Cardiac septum (tissue), 1 donor: ENCODE measurements around the gene HOXB4. TPM values are rescaled to one million over a fixed set of nuclear protein-coding genes. Genes with fewer than 3 reads are reported as not detected.

ENCODE experiments used
- DNase-seq: peaks from one replicate; pipeline ENCODE4 v3.0.0-alpha.2; 2020; ENCODE audit warnings: low spot score
- intact Hi-C: fragments of 100-400 bp; cut with DNase I; formaldehyde crosslinking; loops from one replicate; pipeline ENCODE4 v1.14.0; 2022
- total RNA-seq: library from RNA; stranded (reverse); fragmentation: NEBNext Ultra II Directional; extraction: Animal tissue kit (Norgen Biotek cat#: 25700); gene quantifications from one replicate; pipeline ENCODE4 v1.2.1, GENCODE V29; 2021
- donor health status: DM: no; HTN: no; CAD: no.

The HOXB4 gene
- total RNA-seq, 1 donor from 2014 or later = 1.6 TPM

DNA sequence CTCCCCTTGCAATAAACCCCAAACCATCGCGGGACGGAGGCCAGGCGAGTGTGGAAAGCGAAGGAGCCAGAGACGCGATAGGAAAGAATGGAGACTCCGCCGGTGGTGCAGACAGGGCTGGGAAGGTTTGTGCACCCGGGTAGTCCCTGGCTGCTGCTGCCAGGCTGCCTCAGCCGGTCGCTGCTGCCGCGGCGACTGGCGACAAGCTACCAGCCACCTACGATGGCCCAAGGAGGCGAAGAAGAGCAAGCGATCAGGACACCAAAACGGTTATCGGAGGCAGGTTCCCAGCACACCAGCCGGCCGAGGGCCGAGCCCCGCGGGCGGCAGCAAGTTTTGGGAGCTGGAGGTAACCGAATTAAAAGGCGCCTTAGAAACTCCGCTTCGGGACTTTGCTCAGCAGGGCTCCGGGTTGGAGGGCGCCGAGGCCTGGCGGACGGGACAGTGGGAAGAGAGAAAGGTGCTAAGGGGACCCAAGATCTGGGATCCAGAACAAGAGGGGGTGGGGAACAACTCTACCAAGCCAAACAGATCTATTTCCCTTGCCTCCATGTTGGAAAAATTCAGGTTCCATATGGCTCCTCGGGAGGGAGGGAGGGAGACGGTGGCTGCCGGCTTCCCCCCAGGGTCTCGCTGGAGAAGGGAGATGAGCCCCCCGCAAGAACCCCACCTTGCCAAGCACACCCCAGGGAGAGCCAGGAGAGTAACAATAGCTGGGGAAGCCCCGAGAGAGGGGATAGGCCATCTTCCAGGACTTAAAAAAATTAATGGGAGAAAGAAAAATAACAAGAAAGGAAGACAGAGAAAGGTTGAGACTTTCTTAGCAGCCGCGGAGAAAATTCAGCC lies 23.5 kb downstream of the HOXB4 start:
- no peak for DNase-seq
- intact Hi-C loops = no loop called here

DNA sequence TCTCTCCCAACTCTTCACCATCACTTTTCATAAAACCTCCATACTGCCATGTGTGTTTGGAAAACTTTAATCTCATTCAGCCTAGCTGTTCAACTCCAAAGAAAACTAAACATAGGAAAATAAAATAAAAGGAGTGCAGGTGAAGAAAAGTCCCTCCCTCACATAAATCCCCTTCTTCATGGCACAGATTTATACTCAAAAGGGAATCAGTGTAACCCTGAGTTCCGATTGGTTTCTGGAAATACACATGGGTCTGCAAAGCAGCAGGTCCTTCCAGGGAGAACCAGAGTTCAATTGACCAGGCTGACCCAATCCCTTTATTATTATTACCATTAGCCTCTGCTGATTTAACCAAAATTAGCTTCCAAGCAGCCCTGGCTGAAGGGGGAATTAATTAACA lies 24.3 kb downstream of the HOXB4 start:
- intact Hi-C loops = no loop called here
- DNase-seq = no peak

DNA sequence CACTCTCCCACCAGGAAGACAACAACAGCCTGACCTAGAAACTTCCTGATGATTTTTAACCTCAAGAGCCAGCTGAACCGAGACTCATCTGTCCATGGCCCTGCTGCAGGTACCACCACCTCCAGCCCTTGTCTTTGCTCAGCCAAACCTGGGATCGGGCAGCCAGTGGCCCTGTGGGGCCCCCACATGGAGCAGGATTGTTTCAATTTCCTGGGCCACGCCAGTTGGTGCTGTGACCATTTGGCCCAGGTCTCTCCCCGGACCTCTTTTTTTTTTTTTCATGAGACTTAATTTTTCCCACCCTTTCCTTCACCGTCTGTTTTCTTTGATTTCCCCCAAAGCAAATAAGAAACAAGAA lies 25.0 kb downstream of the HOXB4 start:
- DNase-seq = peak; percentile 38
- intact Hi-C loops = no loop called here

DNA sequence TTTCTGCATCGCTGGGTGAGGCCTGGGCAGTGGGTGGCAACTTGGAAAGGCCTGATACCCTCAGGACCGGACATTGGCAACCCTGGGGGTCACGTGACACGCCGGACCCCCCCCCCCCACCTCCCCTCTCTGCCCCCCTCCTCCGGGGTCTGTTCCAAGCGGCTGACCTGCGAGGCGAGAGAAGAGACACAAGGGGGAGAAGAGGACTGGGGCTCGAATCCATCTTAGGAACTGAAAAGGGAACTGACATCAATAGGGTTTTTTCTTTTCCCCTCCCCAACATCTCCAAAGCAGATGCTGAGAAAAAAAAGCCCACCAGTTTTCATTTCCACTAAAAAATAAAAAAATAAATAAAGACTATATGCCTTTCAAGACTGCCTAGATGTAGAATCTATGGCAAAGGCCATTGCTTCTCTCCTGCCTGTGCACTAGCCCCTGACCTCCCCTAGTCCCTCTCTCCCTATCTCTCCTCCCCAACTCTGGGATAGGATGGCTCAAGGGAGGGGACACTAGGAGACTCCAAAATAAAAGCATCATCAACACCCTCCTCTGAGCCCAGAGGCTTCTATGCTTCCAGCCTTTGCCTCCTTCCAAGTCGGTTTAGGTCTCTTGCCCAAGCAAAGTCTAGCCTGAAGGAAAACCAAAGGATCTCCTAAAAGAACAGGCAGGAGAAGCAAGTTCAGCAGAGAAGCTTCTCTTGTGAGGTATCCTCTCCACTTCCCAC lies 25.5 kb downstream of the HOXB4 start:
- no peak for DNase-seq
- intact Hi-C loops = no loop called here

DNA sequence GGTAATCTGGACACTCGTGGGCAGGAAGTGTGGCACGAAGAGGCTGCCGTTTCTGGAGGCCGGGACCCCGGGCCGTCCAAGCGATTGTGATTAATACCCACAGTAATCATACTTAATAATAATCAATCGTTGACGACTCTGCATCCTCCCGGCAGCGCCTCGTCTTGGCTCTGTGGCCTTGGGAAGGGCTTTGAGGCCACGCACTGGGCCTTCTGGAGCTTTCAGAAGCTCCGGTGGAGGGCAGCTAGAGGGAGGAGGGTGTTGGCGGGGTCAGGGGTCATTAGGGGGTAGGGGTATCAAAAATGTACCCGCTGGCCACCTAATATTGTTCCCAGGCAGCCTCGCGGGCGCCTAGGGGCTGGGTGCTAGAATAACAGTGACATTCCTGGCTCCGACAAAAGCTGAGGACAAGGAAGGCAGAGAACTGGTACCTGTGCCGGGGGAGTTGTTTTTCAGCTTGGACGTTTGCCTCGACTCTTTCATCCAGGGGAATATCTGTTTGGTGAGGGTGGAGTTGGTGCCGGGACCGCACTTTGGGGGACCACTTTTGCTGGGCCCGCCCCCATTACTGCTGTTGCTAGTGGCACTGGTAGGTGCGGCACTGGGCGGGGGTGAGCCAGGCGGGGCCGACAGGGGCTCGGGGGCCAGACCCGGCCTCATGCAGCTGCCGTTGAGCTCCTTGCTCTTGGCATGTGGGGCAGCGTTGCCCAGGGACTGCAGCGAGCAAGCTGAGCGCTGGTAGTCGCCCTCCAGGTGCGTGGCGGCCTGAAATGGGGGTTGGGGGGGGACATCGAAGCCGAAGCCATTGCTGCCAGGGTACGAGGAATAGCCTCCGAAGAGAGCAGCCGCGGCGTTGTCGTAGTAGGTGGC lies 26.3 kb downstream of the HOXB4 start:
- DNase-seq = peak; percentile 67
- intact Hi-C loops = no loop called here

DNA sequence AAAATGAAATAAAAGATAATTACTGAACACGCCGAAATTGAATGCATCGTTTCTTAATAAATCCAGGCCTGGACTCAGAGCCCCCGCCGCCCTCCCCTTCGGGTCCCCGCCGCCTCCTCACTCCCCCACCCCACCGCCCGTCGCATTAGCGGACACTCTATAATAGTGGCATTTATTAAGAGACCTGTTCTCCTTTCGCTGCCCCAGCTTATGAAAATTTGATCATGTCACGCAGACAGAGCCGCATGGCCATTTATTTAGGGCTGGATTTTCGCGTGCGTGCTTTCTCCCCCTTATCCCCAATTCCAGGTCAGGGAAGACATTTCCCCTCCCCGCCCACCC lies 27.0 kb downstream of the HOXB4 start:
- intact Hi-C loops = no loop called here
- no peak for DNase-seq

DNA sequence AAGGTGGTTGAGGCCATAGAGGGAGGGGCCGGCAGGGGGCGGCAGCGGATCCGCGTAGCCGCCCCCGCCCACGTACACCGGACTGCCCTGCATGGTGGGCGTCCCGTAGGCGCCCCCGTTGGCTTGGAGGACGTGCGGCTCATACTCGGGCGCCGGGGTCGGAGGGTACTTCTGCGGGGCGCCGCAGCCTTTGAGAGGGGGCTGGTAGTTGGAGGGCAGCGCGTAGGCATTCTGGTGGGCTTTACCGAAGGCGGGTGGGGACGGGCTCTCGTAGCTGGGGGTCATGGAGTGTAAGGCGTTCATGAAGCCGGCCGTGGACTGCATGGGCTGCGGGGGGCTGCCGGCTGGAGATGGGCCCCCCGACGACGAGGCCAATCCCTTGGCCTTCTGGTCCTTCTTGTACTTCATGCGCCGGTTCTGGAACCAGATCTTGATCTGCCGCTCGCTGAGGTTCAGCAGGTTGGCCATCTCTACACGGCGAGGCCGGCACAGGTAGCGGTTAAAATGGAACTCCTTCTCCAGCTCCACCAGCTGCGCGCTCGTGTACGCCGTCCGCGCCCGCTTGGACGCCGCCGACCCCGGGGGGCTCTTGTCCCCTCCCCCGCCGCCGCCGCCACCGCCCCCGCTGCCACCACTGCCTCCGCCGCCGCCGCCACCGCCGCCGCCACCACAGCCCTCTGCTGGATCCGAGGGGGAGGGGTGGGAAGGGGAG lies 27.5 kb downstream of the HOXB4 start:
- intact Hi-C loops = no loop called here
- DNase-seq = peak; percentile 47

DNA sequence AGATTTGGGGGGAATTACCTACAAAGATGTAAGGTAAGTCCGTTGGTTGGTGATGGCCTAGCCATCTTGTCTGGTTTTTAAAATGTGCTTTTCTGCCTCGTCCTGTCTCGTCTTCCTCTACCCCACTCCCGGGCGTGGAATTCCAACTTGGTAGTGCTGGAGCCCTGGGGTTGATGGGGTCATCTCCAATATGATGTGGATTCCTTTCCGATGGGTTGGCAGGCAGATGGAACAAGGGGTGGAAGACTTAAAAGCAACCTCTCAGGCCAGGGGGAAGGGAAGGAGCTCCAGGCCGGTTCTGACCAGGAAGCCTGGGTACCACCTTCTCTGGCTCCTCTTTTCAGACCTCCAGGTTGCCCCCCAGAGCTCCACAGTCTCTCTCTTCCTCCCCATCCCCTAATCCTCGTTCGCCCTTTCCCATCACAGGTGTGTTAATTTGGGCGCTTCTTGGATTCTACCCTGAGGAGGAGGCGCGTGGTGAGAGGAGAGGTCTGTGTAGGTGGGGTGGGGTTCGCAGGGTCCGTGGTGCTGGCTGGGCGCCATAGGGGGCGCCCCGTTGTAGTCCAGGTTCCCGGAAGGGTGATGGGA lies 28.1 kb downstream of the HOXB4 start:
- DNase-seq = no peak
- intact Hi-C loops = loop anchor here (10.0 kb wide), 1 partner anchor 505 kb away; the partner anchor contains the start of gene NFE2L1

DNA sequence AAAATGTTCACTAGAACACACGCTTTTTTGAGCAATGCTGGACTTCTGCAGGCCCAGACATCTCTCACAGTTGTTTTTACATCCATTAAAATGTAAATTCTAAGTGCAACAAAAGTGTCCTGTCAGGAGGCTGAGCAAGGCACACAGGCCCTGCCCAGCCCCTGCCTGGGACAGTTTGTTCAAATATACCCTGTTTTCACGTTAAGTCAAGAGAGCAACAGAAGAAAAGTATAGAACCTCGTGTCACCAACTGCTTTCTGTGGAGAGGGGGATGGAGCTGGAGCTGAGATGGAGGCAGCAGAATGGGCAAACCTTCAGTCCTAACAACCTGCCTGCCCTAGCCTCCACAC lies 28.9 kb downstream of the HOXB4 start:
- DNase-seq = no peak
- intact Hi-C loops = loop anchor here (10.0 kb wide), 1 partner anchor 504 kb away; the partner anchor contains the start of gene NFE2L1

DNA sequence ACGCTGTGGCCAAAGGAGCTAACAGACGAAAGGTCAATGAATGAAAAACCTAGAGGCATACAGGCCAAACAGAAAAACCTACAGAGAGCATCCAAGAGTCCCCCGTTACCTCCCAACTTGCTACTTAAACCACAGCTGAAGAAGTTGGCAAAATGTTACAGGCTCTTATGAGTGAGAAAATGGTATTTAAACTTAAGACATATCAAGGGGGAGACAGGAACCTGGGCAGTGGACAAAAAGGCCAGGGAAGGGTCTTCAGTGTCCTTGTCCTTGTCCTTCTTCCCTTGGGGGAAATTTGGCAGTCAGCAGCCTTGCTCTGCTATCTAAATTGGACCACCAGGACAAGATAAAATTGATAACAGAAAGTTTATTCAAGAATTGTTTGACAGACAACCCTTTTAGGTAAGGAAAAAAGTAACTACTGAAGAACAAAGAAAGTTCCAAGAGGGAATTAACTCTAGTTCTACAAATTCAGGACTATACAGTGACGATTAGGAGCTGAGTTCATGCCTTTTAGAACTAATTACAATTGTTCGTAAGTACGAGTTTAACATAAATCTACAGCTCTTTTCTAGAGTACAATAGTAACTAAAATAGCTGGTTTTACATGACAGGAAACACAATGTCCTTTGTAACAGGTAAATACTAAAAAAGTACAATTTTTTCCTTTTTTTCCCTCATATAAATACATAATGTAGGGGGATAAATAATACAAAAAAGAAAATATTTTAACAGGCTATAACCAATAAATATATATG lies 29.4 kb downstream of the HOXB4 start:
- intact Hi-C loops = loop anchor here (10.0 kb wide), 1 partner anchor 504 kb away; the partner anchor contains the start of gene NFE2L1
- DNase-seq = no peak

DNA sequence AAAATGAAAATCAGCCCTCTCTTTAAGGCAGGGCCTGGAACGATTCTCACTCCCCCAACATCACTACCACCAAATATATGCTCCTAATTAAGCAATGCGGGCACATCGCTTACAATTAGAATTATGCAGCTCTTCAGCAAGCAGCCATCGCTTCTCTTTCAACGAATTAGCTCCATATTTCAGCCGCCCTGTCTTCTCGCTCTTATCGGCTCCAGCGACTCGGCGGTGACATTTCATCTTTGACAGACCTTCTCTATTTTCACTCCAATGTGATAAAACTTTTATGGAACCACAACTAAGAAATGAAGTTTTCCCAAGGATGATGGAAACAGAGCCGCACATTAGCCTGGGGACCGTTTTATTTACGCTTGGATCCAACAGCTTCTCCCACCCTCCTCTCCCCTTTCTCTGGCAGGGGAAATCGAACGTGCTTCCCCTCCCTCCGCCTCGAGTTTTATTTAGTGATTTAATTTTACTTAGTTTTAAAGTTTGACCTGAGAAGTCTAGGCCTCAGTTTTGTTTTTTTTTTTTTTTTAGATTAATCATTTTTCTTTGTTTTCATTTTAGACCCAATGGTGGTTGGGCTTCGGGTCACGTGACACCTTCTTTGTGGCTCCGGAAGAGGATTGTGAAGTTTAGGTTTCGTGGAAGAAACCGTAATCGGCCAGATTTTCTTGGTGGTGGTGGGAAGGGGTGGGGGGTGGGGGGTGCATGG lies 30.2 kb downstream of the HOXB4 start:
- intact Hi-C loops = loop anchor here (10.0 kb wide), 1 partner anchor 503 kb away; the partner anchor contains the start of gene NFE2L1
- peak; percentile 67 for DNase-seq

DNA sequence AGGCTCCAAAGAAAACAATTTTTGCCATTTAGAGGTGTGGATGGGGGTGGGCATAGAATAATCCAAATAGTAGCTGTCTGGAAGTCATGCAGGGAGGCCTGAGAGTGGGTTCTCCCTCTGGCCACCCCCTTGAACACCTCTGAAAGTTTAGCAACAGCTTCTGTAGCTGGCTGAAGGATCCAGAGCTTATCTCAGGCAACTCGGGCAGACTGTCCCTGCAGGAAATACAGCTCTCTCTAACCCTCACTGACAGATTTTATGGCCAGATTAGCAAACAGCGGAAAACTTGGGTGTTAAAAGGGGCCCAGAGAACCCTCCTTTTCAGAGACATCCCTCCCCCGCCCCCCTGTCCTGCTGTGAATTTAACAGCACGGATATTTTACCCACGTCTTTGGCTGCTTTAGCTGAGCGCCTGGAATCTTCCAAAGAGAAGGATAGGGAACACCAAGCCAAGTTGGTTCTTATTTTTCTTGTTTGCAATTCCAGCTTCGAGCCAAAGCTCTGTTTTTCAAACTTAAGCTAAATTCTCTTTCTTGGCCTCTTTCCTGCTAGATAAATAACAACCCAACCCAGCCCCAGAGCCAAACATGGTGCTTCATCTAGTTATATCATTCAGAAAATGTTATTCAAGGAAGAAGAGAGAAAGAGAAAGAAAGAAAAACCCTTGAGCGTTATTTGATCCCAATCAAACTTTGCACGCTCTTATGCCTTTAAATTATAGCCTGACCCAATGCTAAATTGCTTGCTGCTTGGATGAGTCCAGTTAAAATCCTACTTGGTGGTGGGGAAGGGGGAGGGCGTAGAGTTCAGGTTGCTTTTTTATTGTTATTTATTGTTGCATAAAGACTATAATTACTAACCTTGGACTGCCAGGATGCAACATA lies 31.0 kb downstream of the HOXB4 start:
- intact Hi-C loops = loop anchor here (10.0 kb wide), 1 partner anchor 502 kb away; the partner anchor contains the start of gene NFE2L1

DNA sequence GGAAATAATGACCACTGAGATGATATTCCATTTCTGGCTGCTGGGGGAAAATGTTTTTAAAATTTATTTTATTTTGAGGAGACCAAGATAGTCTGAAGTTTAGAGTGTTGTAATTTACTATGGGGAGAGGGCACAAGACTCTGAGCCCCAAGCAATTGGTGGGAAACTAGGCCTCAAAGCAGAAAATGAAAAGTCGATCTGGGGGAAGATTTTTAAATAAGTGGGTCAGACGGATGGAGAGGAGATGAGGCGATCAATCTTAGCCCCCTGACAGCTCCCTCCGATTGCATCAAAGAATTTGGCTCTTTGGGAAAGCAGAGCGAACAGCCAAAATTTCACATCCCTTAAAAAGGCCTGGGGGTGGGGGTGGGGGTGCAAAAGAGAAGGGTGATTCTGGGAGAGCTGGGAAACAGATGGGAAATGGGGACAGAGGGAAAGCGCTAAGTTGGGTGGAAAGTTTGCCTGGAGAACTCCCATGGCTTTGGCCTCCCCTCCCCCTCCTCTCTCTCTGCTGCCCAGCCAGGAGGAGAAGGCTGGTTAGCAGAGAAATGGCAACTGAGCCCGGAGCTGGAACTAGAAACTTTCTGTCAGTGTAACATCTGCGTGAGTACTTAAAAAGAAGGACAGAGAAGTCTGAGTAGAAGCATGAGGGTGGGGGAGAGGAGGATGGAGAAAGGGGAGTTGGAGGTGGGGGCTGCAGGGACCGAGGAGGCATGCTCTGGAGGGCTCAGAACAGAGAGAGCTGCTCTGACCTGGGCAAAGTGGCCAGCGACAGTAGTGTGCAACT lies 31.8 kb downstream of the HOXB4 start:
- intact Hi-C loops = loop anchor here (10.0 kb wide), 1 partner anchor 502 kb away; the partner anchor contains the start of gene NFE2L1
- no peak for DNase-seq

More for the DNA sequence above, 31.0 kb downstream of the HOXB4 start:
- DNase-seq = peak; percentile 43

DNA sequence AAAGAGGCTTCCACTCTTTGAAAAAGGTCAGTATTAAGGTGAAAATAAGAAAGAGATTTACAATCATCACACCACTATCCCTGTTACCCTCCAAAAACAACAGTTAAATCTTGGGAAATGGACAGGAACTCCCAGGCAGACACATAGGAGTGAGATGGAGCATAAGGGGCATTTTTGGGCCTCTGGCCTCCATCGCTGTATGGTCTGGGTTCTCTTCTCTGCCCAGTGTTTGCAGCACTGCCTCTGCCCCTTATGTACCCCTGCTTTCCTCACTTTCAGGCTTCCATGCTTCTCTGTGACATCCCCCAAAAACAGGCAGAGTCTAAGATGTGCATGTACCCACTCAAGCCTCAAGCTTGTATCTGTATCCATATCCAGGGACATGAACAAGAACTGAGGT lies 32.6 kb downstream of the HOXB4 start:
- intact Hi-C loops = loop anchor here (10.0 kb wide), 1 partner anchor 501 kb away; the partner anchor contains the start of gene NFE2L1
- no peak for DNase-seq

DNA sequence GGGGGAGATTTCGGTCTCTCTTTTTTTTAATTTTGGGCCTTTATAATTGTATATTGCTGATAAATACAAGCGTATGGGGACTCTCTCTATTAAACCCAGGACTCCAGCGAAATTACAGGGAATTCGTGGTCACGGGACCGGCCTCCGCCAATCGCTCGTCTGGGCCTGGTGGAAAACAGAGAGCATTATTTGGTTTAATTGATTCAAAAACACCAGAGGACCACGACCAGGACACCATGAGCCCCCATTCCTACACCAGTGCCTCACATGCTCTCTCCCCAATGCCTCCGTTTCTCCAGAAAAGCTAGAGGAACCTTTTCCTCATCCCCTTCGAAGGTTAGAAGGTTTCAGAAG lies 33.2 kb downstream of the HOXB4 start, which contains the start of gene HOXB2:
Gene HOXB2, minus strand, starts transcription at position 88 of the 354 bp plus-strand sequence. CDS start 198 bp downstream, outside the sequence.
- intact Hi-C loops = loop anchor here (10.0 kb wide), 1 partner anchor 500 kb away; the partner anchor contains the start of gene NFE2L1
- peak; percentile 75 for DNase-seq
